Gastroesophageal sphincter (tissue), 3 donors: ENCODE measurements around the gene S100A9.

Source experiments
- CTCF ChIP-seq, 4 experiments: fragments of 200-600 bp in 2 of 4; fragments of 450-650 bp in 2 of 4; sonication (generic) in 1 of 4; IDR thresholded peaks; one replicate each; pipeline ENCODE4 v1.5.1; 2017 to 2019; ENCODE audit warnings: antibody characterized with exemption in 4 of 4, mild to moderate bottlenecking in 2 of 4, moderate library complexity in 2 of 4
- EP300 ChIP-seq: sonication (generic); formaldehyde crosslinking; IDR thresholded peaks from one replicate; pipeline ENCODE4 v1.6.1; 2017; ENCODE audit warnings: antibody characterized with exemption, mild to moderate bottlenecking
- POLR2A ChIP-seq, 2 donors: fragments of 450-650 bp; IDR thresholded peaks; one replicate each; pipeline ENCODE4 v1.6.1; 2017; ENCODE audit warnings: antibody characterized with exemption in 2 of 2, mild to moderate bottlenecking in 2 of 2, moderate library complexity in 1 of 2
- POLR2AphosphoS5 ChIP-seq: sonication (generic); formaldehyde crosslinking; IDR thresholded peaks from one replicate; pipeline ENCODE4 v1.6.1; 2017; ENCODE audit warnings: antibody characterized with exemption

GRCh38 chr1:153364766-153365666 lies 7.4 kb downstream of the S100A9 start:
- TF ChIP-seq CTCF (IDR thresholded peaks at IDR 0.05): no peak
- TF ChIP-seq POLR2AphosphoS5: no peak
- no peak for TF ChIP-seq EP300
- TF ChIP-seq POLR2A (IDR thresholded peaks at IDR 0.05): no peak
